ENCODE measurements around the gene RNLS. TPM values are rescaled to one million over a fixed set of nuclear protein-coding genes. Genes with fewer than 3 reads are reported as not detected.

RNLS gene
- total RNA-seq, 4 donors from 2014 or later, result 8.7 to 19.7 (median 12.9) TPM

GRCh38 chr10:88227342-88228018 is 355.6 kb downstream of the RNLS start:
- peak overlapping the region; percentile 47 to 52 for H3K27ac ChIP-seq

GRCh38 chr10:88226891-88227290 is 356.2 kb downstream of the RNLS start:
- Histone ChIP-seq H3K27ac (peak overlapping the region; percentile 3 to 47), H3K4me3 (no peak overlapping the region), H3K27me3 (no peaks in the 10 kb centered on the region), H3K4me1 (peaks cover 0 to under 1% of the 10 kb centered on the region in 2 donors), H3K36me3 (no peaks in the 10 kb centered on the region), H3K9me3 (no peaks in the 10 kb centered on the region)
- no peak for DNase-seq
- intact Hi-C loops (cut with DNase I; ENCODE audit: low total_unique reads), result no loop called here
- TF ChIP-seq CTCF (IDR thresholded peaks at IDR 0.05) (no peak), POLR2A (IDR thresholded peaks at IDR 0.05) (no peak)

More at GRCh38 chr10:88227342-88228018, 355.6 kb downstream of the RNLS start:
- TF ChIP-seq CTCF (IDR thresholded peaks at IDR 0.05) (no peak), POLR2A (IDR thresholded peaks at IDR 0.05) (no peak)
- peaks cover 0 to 6% of the 10 kb centered on the region in 2 donors for H3K4me1 ChIP-seq
- no peak for DNase-seq
- no peaks in the 10 kb centered on the region for H3K9me3 ChIP-seq
- H3K36me3 ChIP-seq, result no peaks in the 10 kb centered on the region
- no peaks in the 10 kb centered on the region for H3K27me3 ChIP-seq
- H3K4me3 ChIP-seq, result no peak overlapping the region
- intact Hi-C loops (cut with DNase I; ENCODE audit: low total_unique reads), result no loop called here

GRCh38 chr10:88226071-88226659 is 357.0 kb downstream of the RNLS start:
- Histone ChIP-seq H3K9me3 (no peaks in the 10 kb centered on the region), H3K36me3 (no peaks in the 10 kb centered on the region), H3K4me1 (no peaks in the 10 kb centered on the region), H3K27ac (peak overlapping the region in 1 of 2 donors; percentile 23), H3K27me3 (no peaks in the 10 kb centered on the region), H3K4me3 (no peak overlapping the region)
- DNase-seq, result no peak
- intact Hi-C loops (cut with DNase I; ENCODE audit: low total_unique reads), result no loop called here
- TF ChIP-seq POLR2A (IDR thresholded peaks at IDR 0.05) (no peak), CTCF (IDR thresholded peaks at IDR 0.05) (no peak)

Small RNA genes within 50 kb of the gene (small RNA-seq; reads per million reads assigned to genes)
- gene AL353149.1 (not detected), gene RF00019 (not detected)

Other genes starting within 250 kb of the RNLS start
- gene LIPJ, start 3.4 kb upstream of the RNLS start, total RNA-seq, result 1 to 10 TPM in 1 of 4 donors, under 1 TPM in 2, not detected in 1; 0.48 to 1.2 (median 0.59) TPM
- gene LIPF, start 81.1 kb upstream of the RNLS start, total RNA-seq, result 1 to 10 TPM in 1 of 4 donors, under 1 TPM in 1, not detected in 2; 0.88 to 4.4 TPM
- not detected for gene LIPK, start 122.9 kb upstream of the RNLS start, total RNA-seq
- gene LIPN, start 176.7 kb upstream of the RNLS start, total RNA-seq, result not detected
- not detected for gene LIPM, start 219.4 kb upstream of the RNLS start, total RNA-seq